Thyroid gland (tissue), 4 donors: ENCODE data around the gene AP1S2. TPM values are rescaled to one million over a fixed set of nuclear protein-coding genes. Genes with fewer than 3 reads are reported as not detected.

Experiments
- DNase-seq, 2 donors: peaks; one replicate each; pipeline ENCODE4 v3.0.0-alpha.2; 2019
- H3K27ac ChIP-seq, 3 donors: fragments of 200-600 bp; sonication (generic); 1 replicate in 2 of 3; 2 replicates in 1 of 3; pipeline ENCODE4 v1.5.1; 2016 to 2019; ENCODE audit warnings: mild to moderate bottlenecking in 1 of 3, moderate library complexity in 1 of 3
- H3K27me3 ChIP-seq: fragments of 200-600 bp; sonication (generic); one replicate; pipeline ENCODE4 v1.5.1; 2019
- H3K36me3 ChIP-seq, 2 donors: fragments of 200-600 bp; sonication (generic); one replicate each; pipeline ENCODE4 v1.5.1; 2016 to 2019
- H3K4me1 ChIP-seq, 2 donors: fragments of 200-600 bp; sonication (generic); one replicate each; pipeline ENCODE4 v1.5.1; 2017 to 2019
- H3K4me3 ChIP-seq, 3 donors: fragments of 200-600 bp; sonication (generic); replicated peaks in 1 of 3; 1 replicate in 2 of 3; 2 replicates in 1 of 3; pipeline ENCODE4 v1.5.1; 2016; ENCODE audit warnings: mild to moderate bottlenecking in 1 of 3
- H3K9me3 ChIP-seq: fragments of 200-600 bp; sonication (generic); one replicate; pipeline ENCODE4 v1.5.1; 2017
- CTCF ChIP-seq, 6 experiments: fragments of 200-600 bp in 3 of 6; fragments of 450-650 bp in 3 of 6; sonication (generic) in 3 of 6; IDR thresholded peaks; one replicate each; pipeline ENCODE4 v1.5.1; 2016 to 2019; ENCODE audit warnings: antibody characterized with exemption in 6 of 6, mild to moderate bottlenecking in 2 of 6, inconsistent platforms in 1 of 6, moderate library complexity in 1 of 6
- POLR2A ChIP-seq, 2 donors: fragments of 450-650 bp; IDR thresholded peaks; one replicate each; pipeline ENCODE4 v1.6.1; 2017; ENCODE audit warnings: antibody characterized with exemption in 2 of 2, mild to moderate bottlenecking in 2 of 2, moderate library complexity in 1 of 2
- WGBS, 2 donors: methylation state at CpG; one replicate each; pipeline ENCODE4 v1.1.5; 2017; 5-methylcytosine and 5-hydroxymethylcytosine counted together
- intact Hi-C: fragments of 100-400 bp; cut with DNase I; formaldehyde crosslinking; loops from one replicate; pipeline ENCODE4 v1.15.1; 2023
- total RNA-seq, 4 donors: library from RNA; depleted of rRNA; stranded (reverse); fragments of >200 nt; gene quantifications; one replicate each; pipeline ENCODE4 v1.2.3, GENCODE V29; 2016

Gene AP1S2
- total RNA-seq, 4 donors from 2014 or later: 34.3 to 81.4 (median 45.7) TPM

GRCh38 chrX:15785176-15785750 lies 69.3 kb downstream of the AP1S2 start:
- H3K4me3 ChIP-seq: no peak overlapping the region
- TF ChIP-seq POLR2A (IDR thresholded peaks at IDR 0.05): no peak
- TF ChIP-seq CTCF (IDR thresholded peaks at IDR 0.05): no peak
- intact Hi-C loops: no loop called here
- no peak overlapping the region for H3K27ac ChIP-seq
- H3K9me3 ChIP-seq: no peaks in the 10 kb centered on the region
- no peak for DNase-seq
- peaks cover 0 to 6% of the 10 kb centered on the region in 2 donors for H3K36me3 ChIP-seq
- 91 to 97% methylated on average over 3 of the region's 3 CpGs for WGBS, 2 donors
- no peaks in the 10 kb centered on the region for H3K27me3 ChIP-seq
- peaks cover 4 to 6% of the 10 kb centered on the region in 2 donors for H3K4me1 ChIP-seq

- Histone ChIP-seq H3K27ac (no peak overlapping the region), H3K4me3 (no peak overlapping the region), H3K9me3 (no peaks in the 10 kb centered on the region), H3K36me3 (peaks cover 3 to 6% of the 10 kb centered on the region in 2 donors), H3K4me1 (no peaks in the 10 kb centered on the region), H3K27me3 (no peaks in the 10 kb centered on the region)
- TF ChIP-seq CTCF (IDR thresholded peaks at IDR 0.05): no peak
- no peak for TF ChIP-seq POLR2A (IDR thresholded peaks at IDR 0.05)
- intact Hi-C loops: no loop called here
- WGBS, 2 donors: 80 to 86% methylated on average over 13 of the region's 13 CpGs
- no peak for DNase-seq
Measured at GRCh38 chrX:15781961-15782699, 72.5 kb downstream of the AP1S2 start.

Other genes starting within 250 kb of the AP1S2 start
- gene CLTRN, start 190.0 kb downstream of the AP1S2 start, total RNA-seq: 1 to 10 TPM in 2 of 4 donors, under 1 TPM in 2; 0.40 to 2.9 (median 1.2) TPM
- 10 to 100 TPM in 3 of 4 donors, 1 to 10 TPM in 1; 9.9 to 31.6 (median 14.9) TPM for gene CA5B, start 116.5 kb downstream of the AP1S2 start, total RNA-seq
- 100 to 1,000 TPM in 1 of 4 donors, 10 to 100 TPM in 1, 1 to 10 TPM in 2; 3.3 to 106 (median 13.2) TPM for gene ZRSR2, start 64.3 kb downstream of the AP1S2 start, total RNA-seq